Measurements from ENCODE around the gene PNMA6E. TPM values are rescaled to one million over a fixed set of nuclear protein-coding genes. Genes with fewer than 3 reads are reported as not detected.
A peak's percentile ranks its signal among the peaks of the same experiment; 100 is the strongest.

Gene PNMA6E
- total and polyA plus RNA-seq, 9 of the 15 experiments (the other 6 are each of a cell fraction or from before 2014, with no cell fraction given): 0.03 TPM; not detected in 8

DNA sequence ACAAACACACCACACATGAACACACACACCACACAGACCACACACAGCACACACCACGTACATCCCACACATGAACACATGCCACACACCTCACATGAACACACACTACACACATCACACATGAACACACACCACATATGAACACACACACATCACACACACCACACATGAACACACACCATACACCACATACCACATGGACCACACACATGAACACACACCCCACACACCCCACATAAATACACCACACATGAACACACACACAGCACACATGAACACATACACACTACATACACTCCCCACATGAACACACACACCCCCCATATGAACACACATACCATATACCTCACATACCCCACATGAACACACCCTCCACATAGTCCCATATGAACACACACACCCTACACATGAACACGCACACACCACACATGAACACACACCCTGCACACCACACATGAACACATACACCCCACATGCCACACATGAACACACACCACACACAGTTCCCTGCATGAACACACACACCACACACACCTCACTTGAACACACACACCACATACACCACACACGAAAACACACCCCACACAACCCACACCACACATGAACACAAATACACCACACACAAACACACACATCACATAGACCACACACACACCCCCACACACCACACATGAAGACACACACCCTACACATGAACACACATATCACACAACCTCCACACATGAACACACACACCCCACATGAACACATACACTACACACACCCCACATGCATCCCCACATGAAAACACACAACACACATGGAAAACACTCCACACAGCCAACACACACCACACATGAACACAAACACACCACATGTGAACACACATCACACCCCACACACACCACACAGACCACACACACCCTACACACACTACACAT, 18.3 kb downstream of the PNMA6E start:
- Histone ChIP-seq H4K20me1 (replicated peaks; ENCODE audit: control insufficient read depth, insufficient read depth, low read length) (no peaks in the 10 kb centered on the region), H2AFZ (ENCODE audit: low read depth, low read length) (peak overlapping the region; percentile 87), H3K4me3 (no peak overlapping the region), H3K79me2 (ENCODE audit: control insufficient read depth, insufficient read depth, low read length) (no peaks in the 10 kb centered on the region), H3K9me3 (replicated peaks; ENCODE audit: control insufficient read depth, insufficient read depth, low read depth, low read length) (peaks cover 6% of the 10 kb centered on the region; the same call in 1 of the 2 replicates), H3K27me3 (ENCODE audit: control insufficient read depth in 2 of 2, insufficient read depth in 2 of 2, low read length in 2 of 2) (no peaks in the 10 kb centered on the region; a peak in 1 of 5 replicates), H3K4me2 (ENCODE audit: insufficient read depth, low read length) (peak overlapping the region; percentile 71), H3K9ac (ENCODE audit: insufficient read depth in 1 of 2, low read depth in 2 of 2, low read length in 2 of 2) (peak overlapping the region in 1 of 2 experiments; percentile 24; a peak in 1 of 4 replicates), H3K27ac (ENCODE audit: extremely low read depth, low read depth, low read length) (peak overlapping the region; percentile 65; the same call in 2 of the 3 replicates), H3K36me3 (ENCODE audit: control insufficient read depth, insufficient read depth, low read length) (no peaks in the 10 kb centered on the region), H3K9me1 (ENCODE audit: control insufficient read depth, insufficient read depth, low read length) (no peaks in the 10 kb centered on the region), H3K4me1 (replicated peaks in 1 of 2; ENCODE audit: control insufficient read depth in 2 of 2, insufficient read depth in 2 of 2, low read length in 2 of 2) (peaks cover 33% of the 10 kb centered on the region in 2 experiments)
- ATAC-seq: no peak
- peak; percentile 65 for FAIRE-seq
- CTCF ChIA-PET (ENCODE audit: low intra/inter-chr PET ratio): no interaction called here
- intact Hi-C loops (cut with micrococcal nuclease): loop anchor here (5.0 kb wide), 1 partner anchor 46 kb away; no protein-coding TSS in a partner anchor
- in situ Hi-C loops (cut with MboI): no loop called here
- 47% methylated on average over 3 of the region's 3 CpGs for WGBS (ENCODE audit: insufficient coverage, low coverage, missing lambda C conversion rate)
- no peak for DNase-seq (ENCODE audit: extremely low read depth in 1 of 4, low spot score in 3 of 4)
- POLR2A ChIA-PET: no interaction called here
- no TSS peak for BruUV-seq (replicated peaks)
- peak; percentile 68; the same call in 1 of the 2 replicates for TF ChIP-seq CBX1 (IDR thresholded peaks at IDR 0.05; ENCODE audit: low read depth)
- TF ChIP-seq PHF20 (IDR thresholded peaks at IDR 0.05; ENCODE audit: partially characterized antibody): peak; percentile 28
- no peak for TF ChIP-seq SLC30A9 (CRISPR knock-in tag; IDR thresholded peaks at IDR 0.05)
- TF ChIP-seq, protein P1, sequence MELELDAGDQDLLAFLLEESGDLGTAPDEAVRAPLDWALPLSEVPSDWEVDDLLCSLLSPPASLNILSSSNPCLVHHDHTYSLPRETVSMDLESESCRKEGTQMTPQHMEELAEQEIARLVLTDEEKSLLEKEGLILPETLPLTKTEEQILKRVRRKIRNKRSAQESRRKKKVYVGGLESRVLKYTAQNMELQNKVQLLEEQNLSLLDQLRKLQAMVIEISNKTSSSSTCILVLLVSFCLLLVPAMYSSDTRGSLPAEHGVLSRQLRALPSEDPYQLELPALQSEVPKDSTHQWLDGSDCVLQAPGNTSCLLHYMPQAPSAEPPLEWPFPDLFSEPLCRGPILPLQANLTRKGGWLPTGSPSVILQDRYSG (tag; conservative IDR thresholded peaks at IDR 0.05; ENCODE audit: low read depth): no peak
- TF ChIP-seq HDAC6 (IDR thresholded peaks at IDR 0.05; ENCODE audit: low read depth, low read length): 0 out of 2 replicates have a peak, but pooled peaks have one; percentile 21
- peak; percentile 82 for TF ChIP-seq ADNP (tag; IDR thresholded peaks at IDR 0.05)

All from K562 (cell line).